Measurements from ENCODE around the gene RASL10A.

RASL10A gene

GRCh38 chr22:29306835-29307595 lies 8.5 kb downstream of the RASL10A start:
- TF ChIP-seq CTCF (IDR thresholded peaks at IDR 0.05; ENCODE audit: low read length, missing control alignments): no peak
- DNase-seq (ENCODE audit: low read depth): peak; percentile 73
- H3K4me3 ChIP-seq (replicated peaks; ENCODE audit: low read depth, low read length): peak overlapping the region; percentile 75

GRCh38 chr22:29306175-29306834 lies 9.2 kb downstream of the RASL10A start, which contains the start of gene GAS2L1:
TSS of gene GAS2L1 (plus strand) at chr22:29306650. CDS start at chr22:29308106, 1,456 bp downstream.
- H3K4me3 ChIP-seq (replicated peaks; ENCODE audit: low read depth, low read length): peak within 1 kb of the TSS; percentile 75
- peak; percentile 60 for TF ChIP-seq CTCF (IDR thresholded peaks at IDR 0.05; ENCODE audit: low read length, missing control alignments)
- peak; percentile 85 for DNase-seq (ENCODE audit: low read depth)

DNA sequence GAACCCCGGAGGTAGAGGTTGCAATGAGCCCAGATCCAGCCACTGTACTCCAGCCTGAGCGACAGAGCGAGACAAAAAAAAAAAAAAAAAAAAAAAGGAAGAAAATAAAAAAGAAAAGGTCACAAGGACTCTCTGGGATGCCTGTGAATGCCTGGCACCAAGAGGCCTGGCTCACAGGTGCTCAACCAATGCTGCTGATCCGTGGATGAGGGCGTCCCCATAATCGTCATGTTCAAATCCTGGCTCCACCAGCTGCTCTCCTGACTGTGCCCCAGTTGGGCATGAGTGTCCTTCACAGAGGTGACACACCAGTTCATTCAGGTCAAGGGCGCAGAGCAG lies 9.7 kb downstream of the RASL10A start:
- H3K4me3 ChIP-seq (replicated peaks; ENCODE audit: low read depth, low read length): peak overlapping the region; percentile 75
- no peak for DNase-seq (ENCODE audit: low read depth)
- no peak for TF ChIP-seq CTCF (IDR thresholded peaks at IDR 0.05; ENCODE audit: low read length, missing control alignments)

DNA sequence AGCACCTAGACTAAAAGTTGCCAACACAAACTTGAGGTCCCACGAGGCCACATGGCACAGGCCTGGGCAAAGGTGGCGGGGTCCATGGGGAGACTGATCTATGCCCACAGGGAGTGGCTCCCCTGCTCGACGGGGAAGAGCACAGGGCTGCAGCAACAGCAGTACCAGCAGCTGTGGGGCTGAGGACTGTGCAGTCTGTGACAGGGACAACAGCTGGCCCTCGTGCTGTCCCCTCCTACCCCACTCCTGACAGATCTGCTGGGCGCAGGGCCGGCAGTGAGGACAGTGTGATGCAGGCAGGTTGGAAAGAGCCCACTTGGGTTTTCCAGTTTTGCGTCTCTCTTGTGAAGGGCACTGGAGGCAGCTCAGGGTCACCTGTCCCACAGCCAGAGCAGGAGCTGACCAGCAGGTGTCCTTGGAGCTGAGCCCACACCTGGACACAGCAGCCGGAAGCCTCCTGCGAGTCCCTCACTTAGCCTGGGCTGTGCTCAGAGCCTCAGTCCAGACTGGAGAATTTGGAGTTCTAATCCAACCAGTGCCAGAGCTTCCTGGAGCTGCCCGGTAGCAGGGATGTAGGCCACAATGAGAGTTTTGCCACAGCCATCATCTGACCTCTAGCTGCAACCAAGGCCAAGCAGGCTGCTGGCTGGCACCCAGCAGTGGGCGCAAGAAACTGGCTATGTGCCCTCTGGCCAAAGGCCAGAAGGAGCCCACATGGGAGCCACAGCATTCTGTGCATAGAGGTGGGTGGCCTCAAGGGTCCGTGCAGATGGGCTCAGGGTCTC lies 12.6 kb downstream of the RASL10A start:
- DNase-seq (ENCODE audit: low read depth): no peak
- no peak for TF ChIP-seq CTCF (IDR thresholded peaks at IDR 0.05; ENCODE audit: low read length, missing control alignments)
- no peak overlapping the region for H3K4me3 ChIP-seq (replicated peaks; ENCODE audit: low read depth, low read length)

DNA sequence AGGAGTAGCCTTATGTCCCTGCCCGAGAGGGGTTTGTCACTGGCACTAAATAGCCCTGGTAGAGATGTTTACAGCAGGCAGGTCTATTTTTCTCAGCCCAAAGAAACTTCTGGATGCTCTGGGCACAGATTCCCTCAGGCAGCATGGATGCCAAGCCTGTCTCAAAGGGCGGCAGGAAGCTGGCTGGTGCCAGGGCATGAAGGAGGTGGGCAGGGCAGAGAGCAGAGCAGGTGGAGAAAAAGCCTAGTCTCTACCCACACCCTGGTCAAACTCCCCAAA lies 13.2 kb downstream of the RASL10A start:
- H3K4me3 ChIP-seq (replicated peaks; ENCODE audit: low read depth, low read length): no peak overlapping the region
- no peak for TF ChIP-seq CTCF (IDR thresholded peaks at IDR 0.05; ENCODE audit: low read length, missing control alignments)

DNA sequence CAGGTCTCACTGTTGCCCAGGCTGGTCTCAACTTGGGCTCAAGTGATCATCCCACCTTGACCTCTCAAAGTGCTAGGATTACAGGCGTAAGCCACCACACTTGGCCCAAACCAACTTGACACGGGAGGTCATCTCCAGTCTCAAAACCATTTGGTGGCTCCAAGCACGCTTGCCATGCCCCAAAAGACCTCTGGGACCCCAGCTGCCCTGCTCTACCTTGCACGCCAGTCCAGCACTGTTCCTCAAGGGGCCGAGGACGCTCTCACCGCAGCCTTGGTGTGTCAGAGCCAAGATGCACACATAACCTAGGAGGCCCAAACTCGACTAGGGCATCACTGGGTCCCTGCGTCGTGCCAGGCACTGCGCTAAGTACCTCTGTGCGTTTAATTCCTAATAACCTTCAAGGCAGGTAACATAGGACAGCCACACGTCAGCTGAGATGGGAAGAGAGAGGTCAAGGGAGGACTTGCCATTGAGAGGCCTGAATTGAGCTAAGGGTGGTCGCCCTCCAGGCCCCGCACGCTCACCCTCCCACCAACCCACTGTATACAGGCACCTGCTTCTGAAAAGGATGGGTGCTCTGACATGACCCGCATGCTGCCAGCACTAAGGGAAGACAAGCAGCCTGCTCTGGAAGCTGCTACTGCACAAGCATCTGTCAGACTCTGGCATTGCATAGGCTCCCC lies 13.6 kb downstream of the RASL10A start:
- TF ChIP-seq CTCF (IDR thresholded peaks at IDR 0.05; ENCODE audit: low read length, missing control alignments): no peak
- no peak for DNase-seq (ENCODE audit: low read depth)
- no peak overlapping the region for H3K4me3 ChIP-seq (replicated peaks; ENCODE audit: low read depth, low read length)

More for the DNA sequence above, 13.2 kb downstream of the RASL10A start:
- no peak for DNase-seq (ENCODE audit: low read depth)

Measured in fibroblast of pulmonary artery (primary cell).